Omental fat pad (tissue), 4 donors: Measurements from ENCODE around the gene DACH1. TPM values are rescaled to one million over a fixed set of nuclear protein-coding genes. Genes with fewer than 3 reads are reported as not detected.

Source experiments
- ATAC-seq: fragments of 150-250 bp; one replicate; pipeline ENCODE4 v1.9.1; 2016; ENCODE audit warnings: mild to moderate bottlenecking, moderate library complexity; ENCODE audit not compliant: low FRiP score
- DNase-seq: peaks from one replicate; pipeline ENCODE4 v3.0.0-alpha.2; 2019; ENCODE audit warnings: low spot score
- CTCF ChIP-seq, 3 donors: fragments of 450-650 bp; IDR thresholded peaks; one replicate each; pipeline ENCODE4 v1.5.1; 2016 to 2017; ENCODE audit warnings: antibody characterized with exemption in 3 of 3, mild to moderate bottlenecking in 3 of 3, moderate library complexity in 2 of 3
- total RNA-seq, 4 donors: library from RNA; depleted of rRNA; stranded (reverse); fragments of >200 nt; gene quantifications; one replicate each; pipeline ENCODE4 v1.1.0, GENCODE V29; 2016

The DACH1 gene
- total RNA-seq, 4 donors from 2014 or later: 1.1 to 10.4 (median 2.8) TPM

GRCh38 chr13:71634182-71634581 lies 232.8 kb downstream of the DACH1 start:
- ATAC-seq (no peak), DNase-seq (no peak)
- TF ChIP-seq CTCF (IDR thresholded peaks at IDR 0.05): no peak

- no peak for TF ChIP-seq CTCF (IDR thresholded peaks at IDR 0.05)
- DNase-seq: no peak
- ATAC-seq: no peak
Observed at GRCh38 chr13:71632721-71633120, 234.3 kb downstream of the DACH1 start.

GRCh38 chr13:71632206-71632605 lies 234.8 kb downstream of the DACH1 start:
- no peak for TF ChIP-seq CTCF (IDR thresholded peaks at IDR 0.05)
- DNase-seq (no peak), ATAC-seq (no peak)

GRCh38 chr13:71629167-71629566 lies 237.8 kb downstream of the DACH1 start:
- DNase-seq: no peak
- ATAC-seq: no peak
- TF ChIP-seq CTCF (IDR thresholded peaks at IDR 0.05): no peak

GRCh38 chr13:71626421-71627117 lies 240.4 kb downstream of the DACH1 start:
- ATAC-seq (no peak), DNase-seq (no peak)
- no peak for TF ChIP-seq CTCF (IDR thresholded peaks at IDR 0.05)

GRCh38 chr13:71625694-71626093 lies 241.3 kb downstream of the DACH1 start:
- ATAC-seq (no peak), DNase-seq (no peak)
- no peak for TF ChIP-seq CTCF (IDR thresholded peaks at IDR 0.05)
